Fibroblast of lung (primary cell): ENCODE results near the gene MBNL1.

ENCODE experiments used
- EZH2 ChIP-seq: IDR thresholded peaks from 2 replicates; pipeline ENCODE4 v1.5.1; 2012; ENCODE audit warnings: low read length, control low read depth, mild to moderate bottlenecking; ENCODE audit errors: missing control alignments
- TF ChIP-seq, protein P1 (sequence below), 2 donors: IDR thresholded peaks in 1 of 2; conservative IDR thresholded peaks in 1 of 2; 1 replicate in 1 of 2; 2 replicates in 1 of 2; pipeline ENCODE4 v1.5.1; 2011 to 2012; ENCODE audit warnings: low read length in 2 of 2, control low read depth in 1 of 2, inconsistent platforms in 1 of 2, low read depth in 1 of 2, mild to moderate bottlenecking in 1 of 2

DNA sequence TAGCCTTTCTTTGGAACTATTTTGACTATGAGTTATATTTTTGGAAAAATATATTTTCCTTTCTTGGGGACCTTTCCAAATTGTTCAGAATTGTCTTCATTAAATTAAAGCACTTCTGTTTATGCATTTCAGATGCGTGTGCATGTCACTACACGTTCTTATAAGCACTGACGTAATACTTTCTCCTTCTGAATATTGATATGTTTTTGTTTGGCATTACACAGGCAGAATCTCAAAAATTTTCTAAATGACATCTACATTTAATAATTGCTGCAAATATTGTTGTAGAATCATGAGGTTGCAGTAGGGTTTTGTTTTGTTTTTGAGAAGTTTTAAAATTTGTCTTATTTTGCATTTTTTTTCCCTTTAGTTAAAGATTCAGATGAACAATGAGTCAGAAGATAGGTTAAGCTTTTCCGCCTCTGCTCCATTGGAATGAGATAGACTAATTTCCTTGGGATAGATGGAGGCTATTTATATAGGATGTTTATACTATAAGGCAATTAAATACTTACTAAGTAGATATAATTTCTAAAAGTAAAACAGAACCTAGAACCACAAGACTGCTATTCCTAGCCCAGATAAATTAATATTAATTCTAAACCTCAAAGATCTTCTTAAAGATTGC, 110.8 kb downstream of the MBNL1 start:
- TF ChIP-seq, protein P1, sequence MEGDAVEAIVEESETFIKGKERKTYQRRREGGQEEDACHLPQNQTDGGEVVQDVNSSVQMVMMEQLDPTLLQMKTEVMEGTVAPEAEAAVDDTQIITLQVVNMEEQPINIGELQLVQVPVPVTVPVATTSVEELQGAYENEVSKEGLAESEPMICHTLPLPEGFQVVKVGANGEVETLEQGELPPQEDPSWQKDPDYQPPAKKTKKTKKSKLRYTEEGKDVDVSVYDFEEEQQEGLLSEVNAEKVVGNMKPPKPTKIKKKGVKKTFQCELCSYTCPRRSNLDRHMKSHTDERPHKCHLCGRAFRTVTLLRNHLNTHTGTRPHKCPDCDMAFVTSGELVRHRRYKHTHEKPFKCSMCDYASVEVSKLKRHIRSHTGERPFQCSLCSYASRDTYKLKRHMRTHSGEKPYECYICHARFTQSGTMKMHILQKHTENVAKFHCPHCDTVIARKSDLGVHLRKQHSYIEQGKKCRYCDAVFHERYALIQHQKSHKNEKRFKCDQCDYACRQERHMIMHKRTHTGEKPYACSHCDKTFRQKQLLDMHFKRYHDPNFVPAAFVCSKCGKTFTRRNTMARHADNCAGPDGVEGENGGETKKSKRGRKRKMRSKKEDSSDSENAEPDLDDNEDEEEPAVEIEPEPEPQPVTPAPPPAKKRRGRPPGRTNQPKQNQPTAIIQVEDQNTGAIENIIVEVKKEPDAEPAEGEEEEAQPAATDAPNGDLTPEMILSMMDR (conservative IDR thresholded peaks at IDR 0.05 in 1 of 2, IDR thresholded peaks at IDR 0.05 in 1 of 2; ENCODE audit: low read depth in 1 of 2, low read length in 2 of 2) = no peak
- no peak for TF ChIP-seq EZH2
